Calu3 (cell line): ENCODE data around the gene PDE10A. TPM values are rescaled to one million over a fixed set of nuclear protein-coding genes. Genes with fewer than 3 reads are reported as not detected.

ENCODE experiments used
- BruUV-seq: library from RNA; stranded (reverse); fragments of 400-500 nt; replicated peaks from 2 replicates; lab custom pipeline; 2021; lab: Mats Ljungman, UMichigan
- CTCF ChIA-PET: fragments of 300-600 bp; sonication (Branson Sonifier 250); formaldehyde crosslinking; loops from one replicate; lab custom pipeline; 2022; ENCODE audit warnings: antibody characterized with exemption; lab: Charles Lee
- DNase-seq: peaks from one replicate; pipeline ENCODE4 v3.0.0; 2022
- H3K27ac Mint-ChIP-seq: one replicate; pipeline ENCODE4 v1.8.0; 2022; ENCODE audit warnings: mixed read lengths; ENCODE audit not compliant: unreplicated experiment
- H3K27me3 Mint-ChIP-seq: one replicate; pipeline ENCODE4 v1.8.0; 2022; ENCODE audit warnings: mixed read lengths; ENCODE audit not compliant: unreplicated experiment
- H3K36me3 Mint-ChIP-seq: one replicate; pipeline ENCODE4 v1.8.0; 2022; ENCODE audit warnings: mild to moderate bottlenecking, moderate library complexity, mixed read lengths; ENCODE audit not compliant: insufficient read depth, unreplicated experiment
- H3K4me1 Mint-ChIP-seq: one replicate; pipeline ENCODE4 v1.8.0; 2022; ENCODE audit warnings: mild to moderate bottlenecking, low read depth, mixed read lengths; ENCODE audit not compliant: unreplicated experiment
- H3K4me3 Mint-ChIP-seq: one replicate; pipeline ENCODE4 v1.8.0; 2022; ENCODE audit warnings: mild to moderate bottlenecking, low read depth, moderate library complexity, mixed read lengths; ENCODE audit not compliant: unreplicated experiment
- H3K9me3 Mint-ChIP-seq: one replicate; pipeline ENCODE4 v1.8.0; 2022; ENCODE audit warnings: low read depth, mixed read lengths; ENCODE audit not compliant: unreplicated experiment
- intact Hi-C: fragments of 100-400 bp; cut with micrococcal nuclease; formaldehyde crosslinking; loops from one replicate; pipeline ENCODE4 v1.10.0; 2022; ENCODE audit not compliant: unreplicated experiment
- total RNA-seq: library from RNA; stranded (reverse); gene quantifications from 2 replicates; pipeline ENCODE4 v1.2.3, GENCODE V29; 2022
- TF ChIP-seq, protein P1 (sequence below): fragments of 200-600 bp; IDR thresholded peaks from one replicate; pipeline ENCODE4 v1.8.0; 2022; ENCODE audit warnings: antibody characterized with exemption; ENCODE audit not compliant: unreplicated experiment

PDE10A gene
- total RNA-seq, 1 experiment from 2014 or later = 22.5 TPM

DNA sequence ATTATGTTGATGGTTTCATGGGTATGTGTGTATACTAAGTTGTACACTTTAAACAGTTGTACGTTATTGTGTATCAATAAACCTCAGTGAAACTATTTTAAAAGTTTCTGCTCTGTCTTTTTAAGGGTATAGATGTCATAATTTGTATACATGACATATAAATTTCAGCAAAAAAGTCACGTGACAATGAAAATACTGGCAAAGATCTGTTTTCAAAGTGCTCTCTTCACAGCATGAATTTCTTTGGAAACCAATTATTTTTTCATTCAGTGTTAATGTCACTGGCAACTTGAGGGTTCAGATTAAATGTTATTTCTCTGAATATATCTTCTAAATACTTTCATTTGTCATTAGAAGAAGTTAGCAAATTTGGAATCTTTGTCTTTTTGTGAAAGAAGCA, 261.9 kb downstream of the PDE10A start:
- no TSS peak for BruUV-seq
- Mint-ChIP-seq H3K27me3 (no peaks in the 10 kb centered on the region), H3K27ac (no peak overlapping the region), H3K4me3 (no peak overlapping the region), H3K4me1 (no peaks in the 10 kb centered on the region), H3K36me3 (no peaks in the 10 kb centered on the region), H3K9me3 (no peaks in the 10 kb centered on the region)
- intact Hi-C loops = no loop called here
- TF ChIP-seq, protein P1, sequence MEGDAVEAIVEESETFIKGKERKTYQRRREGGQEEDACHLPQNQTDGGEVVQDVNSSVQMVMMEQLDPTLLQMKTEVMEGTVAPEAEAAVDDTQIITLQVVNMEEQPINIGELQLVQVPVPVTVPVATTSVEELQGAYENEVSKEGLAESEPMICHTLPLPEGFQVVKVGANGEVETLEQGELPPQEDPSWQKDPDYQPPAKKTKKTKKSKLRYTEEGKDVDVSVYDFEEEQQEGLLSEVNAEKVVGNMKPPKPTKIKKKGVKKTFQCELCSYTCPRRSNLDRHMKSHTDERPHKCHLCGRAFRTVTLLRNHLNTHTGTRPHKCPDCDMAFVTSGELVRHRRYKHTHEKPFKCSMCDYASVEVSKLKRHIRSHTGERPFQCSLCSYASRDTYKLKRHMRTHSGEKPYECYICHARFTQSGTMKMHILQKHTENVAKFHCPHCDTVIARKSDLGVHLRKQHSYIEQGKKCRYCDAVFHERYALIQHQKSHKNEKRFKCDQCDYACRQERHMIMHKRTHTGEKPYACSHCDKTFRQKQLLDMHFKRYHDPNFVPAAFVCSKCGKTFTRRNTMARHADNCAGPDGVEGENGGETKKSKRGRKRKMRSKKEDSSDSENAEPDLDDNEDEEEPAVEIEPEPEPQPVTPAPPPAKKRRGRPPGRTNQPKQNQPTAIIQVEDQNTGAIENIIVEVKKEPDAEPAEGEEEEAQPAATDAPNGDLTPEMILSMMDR = no peak
- DNase-seq = no peak
- CTCF ChIA-PET = no interaction called here

DNA sequence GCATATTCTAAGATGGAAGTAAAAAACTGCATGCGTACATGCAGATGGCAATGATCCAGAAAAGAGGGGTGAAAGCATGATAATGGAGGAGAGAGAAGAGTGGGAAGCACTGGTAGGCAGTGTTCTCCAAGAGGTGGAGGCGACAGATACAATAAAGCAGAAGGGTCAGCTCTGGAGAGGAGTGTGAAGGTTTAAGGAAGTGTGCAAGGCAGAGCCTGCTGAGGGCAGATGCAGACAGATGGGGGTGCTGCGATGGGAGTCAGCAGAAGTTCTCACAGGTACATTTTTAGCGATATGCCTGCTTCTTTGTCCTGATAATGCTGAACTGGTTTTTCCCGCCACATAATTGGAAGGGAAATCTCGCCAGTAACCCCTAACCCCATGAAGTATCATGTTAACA, 272.6 kb downstream of the PDE10A start:
- no peak overlapping the region for H3K27ac Mint-ChIP-seq
- H3K27me3 Mint-ChIP-seq = no peaks in the 10 kb centered on the region
- H3K4me1 Mint-ChIP-seq = no peaks in the 10 kb centered on the region
- intact Hi-C loops = no loop called here
- H3K36me3 Mint-ChIP-seq = no peaks in the 10 kb centered on the region
- DNase-seq = no peak
- no peak overlapping the region for H3K4me3 Mint-ChIP-seq
- CTCF ChIA-PET = no interaction called here
- no TSS peak for BruUV-seq
- TF ChIP-seq, protein P1 = no peak
- H3K9me3 Mint-ChIP-seq = no peaks in the 10 kb centered on the region

DNA sequence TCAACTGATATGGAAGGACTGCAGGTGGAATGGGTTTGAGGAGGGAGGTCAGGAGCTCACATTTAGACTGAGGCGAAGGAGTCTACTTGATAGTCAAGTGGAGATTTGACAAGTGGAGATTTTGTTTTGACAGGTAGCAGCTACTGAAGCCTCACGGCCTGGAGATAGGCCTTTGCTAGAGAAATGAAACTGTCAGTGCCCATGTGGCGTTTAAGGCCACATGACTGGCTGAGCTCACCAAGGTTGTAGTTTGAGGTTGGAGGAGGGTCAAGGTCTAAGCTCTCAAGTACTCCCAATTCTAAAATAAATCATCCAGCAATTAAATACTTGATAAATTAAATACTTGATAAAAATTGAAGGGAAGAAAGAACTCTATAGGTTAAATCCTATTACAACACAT, 273.5 kb downstream of the PDE10A start:
- no peaks in the 10 kb centered on the region for H3K9me3 Mint-ChIP-seq

DNA sequence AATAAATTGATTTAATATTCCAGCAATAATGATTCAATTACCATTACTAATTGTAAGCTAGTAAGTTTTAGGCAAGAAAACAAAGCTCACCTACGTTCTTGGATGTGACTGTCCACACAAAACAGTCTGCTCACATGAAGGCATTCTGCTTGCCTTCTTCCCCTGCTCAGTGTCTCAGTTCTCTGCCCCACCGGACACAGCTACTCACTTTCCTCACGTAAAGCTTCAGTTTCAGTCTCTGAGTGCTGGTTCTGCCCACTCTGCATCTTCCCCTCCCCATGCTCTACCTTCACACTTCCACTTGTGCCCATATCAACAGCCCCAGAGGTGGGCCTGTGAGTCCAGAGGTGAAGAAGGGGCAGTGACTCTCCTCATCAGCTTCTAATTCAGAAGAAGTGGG, 279.7 kb downstream of the PDE10A start:
- TF ChIP-seq, protein P1 = no peak
- Mint-ChIP-seq H3K36me3 (no peaks in the 10 kb centered on the region), H3K27ac (no peak overlapping the region), H3K27me3 (no peaks in the 10 kb centered on the region), H3K4me1 (no peaks in the 10 kb centered on the region), H3K4me3 (no peak overlapping the region), H3K9me3 (no peaks in the 10 kb centered on the region)
- DNase-seq = no peak
- CTCF ChIA-PET = no interaction called here
- BruUV-seq = no TSS peak
- intact Hi-C loops = no loop called here

More for the DNA sequence above, 273.5 kb downstream of the PDE10A start:
- TF ChIP-seq, protein P1 = no peak
- intact Hi-C loops = no loop called here
- CTCF ChIA-PET = no interaction called here
- no peaks in the 10 kb centered on the region for H3K4me1 Mint-ChIP-seq
- no peak for DNase-seq
- no peak overlapping the region for H3K27ac Mint-ChIP-seq
- H3K36me3 Mint-ChIP-seq = no peaks in the 10 kb centered on the region
- BruUV-seq = no TSS peak
- H3K27me3 Mint-ChIP-seq = no peaks in the 10 kb centered on the region
- no peak overlapping the region for H3K4me3 Mint-ChIP-seq
